Parietal lobe (tissue), 1 donor: ENCODE measurements around the gene NBPF10. TPM values are rescaled to one million over a fixed set of nuclear protein-coding genes. Genes with fewer than 3 reads are reported as not detected.

ENCODE experiments used
- total RNA-seq: library from RNA; depleted of rRNA; stranded (reverse); fragments of >200 nt; gene quantifications from one replicate; pipeline ENCODE4 v1.2.3, GENCODE V29; 2014

NBPF10 gene
- 1.9 TPM for total RNA-seq

GRCh38 chr1:146144465-146144864, at the start of gene NBPF10:
NBPF10 (minus strand) TSS chr1:146144804; CDS start chr1:146144769, 35 bp downstream.

Other genes with a start within 250 kb of the NBPF10 start
- gene ITGA10, start 234.8 kb downstream of the NBPF10 start, total RNA-seq, result 2.8 TPM
- 29.1 TPM for gene PEX11B, start 226.1 kb downstream of the NBPF10 start, total RNA-seq
- 85.4 TPM for gene RBM8A, start 217.3 kb downstream of the NBPF10 start, total RNA-seq
- 21.9 TPM for gene LIX1L, start 186.8 kb downstream of the NBPF10 start, total RNA-seq
- gene ANKRD34A, start 180.2 kb downstream of the NBPF10 start, total RNA-seq, result 2.5 TPM
- 12.2 TPM for gene POLR3GL, start 180.1 kb downstream of the NBPF10 start, total RNA-seq
- gene TXNIP, start 148.2 kb downstream of the NBPF10 start, total RNA-seq, result 92.6 TPM
- not detected for gene HJV, start 123.1 kb downstream of the NBPF10 start, total RNA-seq
- gene NOTCH2NLA, start 84.2 kb upstream of the NBPF10 start, total RNA-seq, result 34.7 TPM